T47D (cell line): ENCODE data around the gene SLC49A4.

ENCODE experiments used
- DNase-seq, 2 experiments: peaks; one replicate each; pipeline versions ENCODE4 v3.0.0 to v3.0.0-alpha.2; 2011 to 2012; ENCODE audit warnings: low read depth in 1 of 2, low spot score in 1 of 2
- JUND ChIP-seq: IDR thresholded peaks from 2 replicates; pipeline ENCODE4 v1.6.1; 2012; ENCODE audit warnings: low read depth
- in situ Hi-C: cut with HindIII; loops from 2 replicates; pipeline ENCODE4 v1.10.0; 2016; ENCODE audit warnings: low sequenced_read_pairs, low pct_unique_long_range_greater_than_20kb

Gene SLC49A4

DNA sequence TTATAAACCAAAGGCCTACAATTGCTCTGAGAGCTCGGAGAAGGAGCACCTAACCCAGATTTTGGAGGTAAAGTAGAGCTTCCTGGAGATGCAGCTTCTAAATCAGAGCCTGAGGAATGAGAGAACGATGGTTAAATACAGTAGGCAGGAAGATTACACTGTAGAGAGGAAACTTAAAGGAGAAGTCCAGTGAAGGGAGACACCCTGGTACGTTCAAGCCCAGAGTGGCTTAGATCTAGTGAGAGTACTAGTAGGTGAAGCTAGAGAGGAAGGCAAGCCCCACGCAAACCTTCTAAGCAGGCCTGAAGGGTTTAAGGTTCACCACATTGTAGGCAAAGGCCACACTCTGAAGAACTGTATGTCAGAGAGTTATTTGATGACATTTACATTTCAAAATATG lies 33.4 kb downstream of the SLC49A4 start:
- in situ Hi-C loops: no loop called here

DNA sequence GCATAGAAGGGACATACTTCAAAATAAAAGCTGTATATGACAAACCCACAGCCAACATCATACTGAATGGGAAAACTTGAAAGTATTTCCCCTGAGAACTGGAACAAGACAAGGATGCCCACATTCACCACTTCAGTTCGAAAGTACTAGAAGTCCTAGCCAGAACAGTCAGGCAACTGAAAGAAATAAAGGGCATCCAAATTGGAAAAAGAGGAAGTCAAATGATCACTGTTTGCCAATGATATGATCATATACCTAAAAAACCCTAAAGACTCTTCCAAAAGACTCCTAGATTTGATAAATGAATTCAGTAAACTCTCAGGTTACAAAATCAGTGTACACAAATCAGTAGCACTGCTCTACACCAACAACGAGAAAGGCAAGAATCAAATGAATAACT lies 40.7 kb downstream of the SLC49A4 start:
- no peak for TF ChIP-seq JUND
- no peak for DNase-seq
- in situ Hi-C loops: no loop called here

More for the DNA sequence above, 33.4 kb downstream of the SLC49A4 start:
- TF ChIP-seq JUND: no peak
- DNase-seq: no peak

DNA sequence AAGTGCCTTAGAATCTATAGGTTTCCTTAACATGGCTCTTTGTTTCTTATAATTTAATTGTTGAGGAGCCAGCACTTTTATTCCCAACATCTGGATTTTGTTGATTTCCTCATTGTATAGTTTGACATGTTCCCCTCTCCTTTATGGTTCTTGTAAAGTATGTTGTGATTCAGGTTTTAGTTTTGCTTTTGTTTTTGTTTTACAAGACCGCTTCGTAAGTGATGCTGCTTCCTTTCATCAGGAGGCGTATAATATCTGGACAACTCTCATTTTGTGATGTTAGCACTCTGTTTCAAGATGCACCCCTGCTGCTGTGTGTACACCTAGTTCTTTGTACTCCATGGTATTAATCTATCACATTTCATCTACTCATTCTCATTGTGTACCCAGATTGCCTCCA lies 48.7 kb downstream of the SLC49A4 start:
- TF ChIP-seq JUND: no peak
- in situ Hi-C loops: no loop called here
- no peak for DNase-seq

DNA sequence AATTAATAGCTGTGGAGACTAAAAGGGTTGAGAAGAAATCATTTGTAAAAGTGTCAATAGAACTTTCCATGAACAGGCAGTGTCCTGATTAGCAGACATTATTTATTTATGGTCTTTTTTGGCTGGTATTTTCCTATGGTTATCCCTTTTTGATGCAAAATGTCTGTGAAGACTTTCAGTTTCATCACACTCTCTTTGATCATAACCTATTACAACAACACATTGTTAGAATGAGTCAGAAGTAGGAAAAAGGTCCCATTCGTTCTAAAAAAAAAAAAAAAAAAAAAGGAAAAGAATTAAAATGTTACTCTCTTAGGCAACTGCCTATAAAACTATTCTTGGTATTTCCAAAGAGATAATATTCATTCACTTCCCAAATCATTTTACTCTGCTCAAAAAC lies 62.1 kb downstream of the SLC49A4 start:
- in situ Hi-C loops: no loop called here
- TF ChIP-seq JUND: no peak
- DNase-seq: no peak

DNA sequence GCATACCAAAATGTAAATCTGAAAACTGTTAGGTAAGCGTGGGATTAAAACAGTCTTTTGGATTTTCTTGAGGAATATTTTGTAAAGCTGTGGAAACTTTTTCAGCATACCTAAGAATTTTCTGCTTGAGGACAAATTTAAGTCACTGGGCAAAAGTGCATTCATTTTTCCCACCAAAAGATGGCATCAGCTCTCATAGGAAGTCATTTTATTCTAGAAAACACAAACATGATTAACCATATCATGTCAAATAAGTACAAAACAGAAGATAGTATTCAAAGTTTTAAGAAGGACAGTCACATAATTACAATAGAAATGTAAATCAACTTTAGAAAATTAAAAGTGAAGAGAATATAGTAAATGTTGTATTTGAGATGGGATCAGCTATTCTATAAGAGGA lies 63.5 kb downstream of the SLC49A4 start:
- peak; percentile 7 to 39 for DNase-seq
- TF ChIP-seq JUND: no peak
- in situ Hi-C loops: no loop called here

DNA sequence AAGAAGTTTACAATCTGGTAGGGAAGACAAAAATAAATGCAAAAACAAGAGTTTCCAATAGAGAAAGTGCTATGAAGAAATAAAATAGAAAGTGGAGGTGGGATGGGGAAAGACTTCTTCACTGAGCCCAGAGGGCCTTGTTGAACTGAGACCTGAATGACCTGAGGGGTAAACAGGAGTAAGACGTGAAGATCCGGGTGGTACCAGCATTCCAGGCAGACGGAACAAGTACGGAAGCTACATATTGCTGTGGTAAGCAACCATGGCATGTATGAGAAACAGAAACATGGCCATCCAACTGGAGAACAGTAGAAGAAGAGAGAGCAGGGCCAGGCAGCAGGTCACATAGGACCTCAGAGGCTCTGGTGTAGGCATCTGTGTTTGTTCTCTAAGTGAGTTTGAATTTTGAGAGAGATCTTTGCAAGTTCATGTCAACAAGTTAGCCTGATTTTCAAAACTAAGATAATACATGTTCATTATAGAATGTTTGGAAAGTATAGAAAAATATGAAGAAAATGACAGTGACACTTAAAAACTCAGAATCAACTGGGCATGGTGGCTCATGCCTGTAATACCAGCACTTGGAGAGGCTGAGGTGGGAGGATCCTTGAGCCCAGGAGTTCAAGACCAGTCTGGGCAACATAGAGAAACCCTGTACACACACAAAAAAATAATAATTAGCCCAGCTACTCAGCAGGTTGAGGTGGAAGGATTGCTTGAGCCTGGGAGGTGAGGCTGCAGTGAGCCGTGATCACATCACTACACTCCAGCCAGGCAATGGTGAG lies 64.3 kb downstream of the SLC49A4 start:
- in situ Hi-C loops: no loop called here
- DNase-seq: no peak
- TF ChIP-seq JUND: no peak

DNA sequence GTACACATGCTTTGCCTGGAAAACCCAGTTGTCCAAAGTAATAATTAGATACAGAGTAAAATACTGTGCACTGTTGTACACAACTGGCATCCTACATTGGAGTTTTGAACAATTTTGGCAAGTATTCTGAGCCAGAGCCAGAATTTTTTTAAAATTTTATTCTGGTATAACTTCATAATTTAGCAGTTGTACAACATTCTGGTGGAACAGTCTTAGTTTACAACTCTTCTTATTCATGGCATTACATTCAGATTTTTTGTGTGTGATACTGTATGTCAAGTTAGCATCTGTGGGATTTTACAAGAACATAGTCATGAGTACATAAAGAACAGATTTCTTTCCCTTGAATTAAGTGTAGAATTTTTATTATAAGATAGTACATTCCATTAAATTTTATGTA lies 67.5 kb downstream of the SLC49A4 start:
- in situ Hi-C loops: no loop called here
- no peak for TF ChIP-seq JUND

DNA sequence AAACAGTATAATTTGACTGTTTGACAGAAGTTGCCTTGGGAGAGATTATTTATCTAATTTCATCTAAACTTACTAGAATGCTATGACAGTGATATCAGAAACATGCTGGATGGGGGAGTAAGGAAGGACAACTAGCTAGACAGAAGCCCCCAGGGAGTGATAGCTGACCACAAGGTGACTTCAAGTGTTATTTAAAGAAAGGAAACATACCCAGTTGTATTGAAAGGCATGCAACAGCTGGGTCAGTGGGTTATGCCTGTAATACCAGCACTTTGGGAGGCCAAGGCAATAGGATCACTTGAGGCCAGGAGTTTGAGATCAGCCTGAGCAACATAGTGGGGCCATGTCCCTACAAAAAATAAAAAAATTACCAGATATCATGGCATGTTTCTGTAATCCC lies 69.6 kb downstream of the SLC49A4 start:
- no peak for TF ChIP-seq JUND
- no peak for DNase-seq
- in situ Hi-C loops: no loop called here

More for the DNA sequence above, 67.5 kb downstream of the SLC49A4 start:
- DNase-seq: no peak

DNA sequence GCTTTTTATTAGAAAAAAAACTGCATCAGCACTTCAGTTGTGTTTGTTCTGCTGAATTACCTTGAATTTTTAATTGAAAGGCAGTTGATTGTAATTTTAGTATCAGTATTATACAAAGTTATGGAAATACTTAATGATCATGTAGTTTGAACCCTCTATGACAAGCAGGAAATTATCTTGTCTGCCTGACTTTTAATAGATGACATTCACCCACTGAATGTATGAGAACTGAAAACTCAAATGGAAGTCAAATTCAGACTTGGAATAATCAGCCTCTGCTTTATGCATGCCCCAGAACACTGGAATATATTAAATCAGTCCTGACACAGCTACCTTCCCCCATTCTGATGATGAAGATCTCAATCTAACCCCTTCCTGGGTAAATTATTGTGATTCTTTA lies 73.5 kb downstream of the SLC49A4 start:
- no peak for TF ChIP-seq JUND

DNA sequence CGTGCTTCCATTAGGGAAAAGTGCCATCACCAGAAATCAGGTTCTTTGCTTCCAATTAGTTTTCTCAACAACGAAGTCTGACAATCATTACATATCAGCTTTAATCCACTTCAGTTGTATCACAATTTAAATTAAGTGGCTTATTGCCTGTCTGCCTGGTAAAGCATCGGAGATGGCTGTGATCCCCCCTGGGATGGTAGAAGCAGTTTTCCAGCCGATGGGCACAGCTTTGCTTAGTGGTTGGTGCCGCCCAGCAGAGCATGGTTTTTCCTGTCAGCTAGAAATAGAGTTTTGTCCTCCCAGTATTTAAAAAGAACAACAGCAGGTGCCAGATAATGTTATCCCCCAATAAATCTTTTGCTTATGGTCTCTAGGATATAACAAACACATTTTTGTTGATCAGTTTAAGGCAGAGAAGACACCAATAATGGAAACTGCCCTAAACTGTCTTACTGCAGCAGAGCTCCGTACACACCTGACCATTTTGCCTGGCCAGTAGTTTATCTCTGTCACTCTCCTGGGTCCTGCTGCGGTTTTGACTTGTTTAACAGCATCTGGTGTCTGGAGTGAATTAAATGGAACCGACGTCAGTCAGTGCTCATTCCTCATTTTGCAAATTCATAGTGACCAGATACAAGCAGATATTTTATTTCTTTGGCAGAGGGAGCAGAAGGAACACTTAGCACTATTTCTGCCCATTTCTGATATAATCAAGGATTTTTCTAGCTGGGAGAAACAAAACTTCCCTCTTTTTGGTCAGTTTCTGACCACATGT lies 79.1 kb downstream of the SLC49A4 start:
- DNase-seq: no peak
- in situ Hi-C loops: no loop called here
- TF ChIP-seq JUND: no peak

More for the DNA sequence above, 73.5 kb downstream of the SLC49A4 start:
- in situ Hi-C loops: no loop called here
- DNase-seq: no peak

DNA sequence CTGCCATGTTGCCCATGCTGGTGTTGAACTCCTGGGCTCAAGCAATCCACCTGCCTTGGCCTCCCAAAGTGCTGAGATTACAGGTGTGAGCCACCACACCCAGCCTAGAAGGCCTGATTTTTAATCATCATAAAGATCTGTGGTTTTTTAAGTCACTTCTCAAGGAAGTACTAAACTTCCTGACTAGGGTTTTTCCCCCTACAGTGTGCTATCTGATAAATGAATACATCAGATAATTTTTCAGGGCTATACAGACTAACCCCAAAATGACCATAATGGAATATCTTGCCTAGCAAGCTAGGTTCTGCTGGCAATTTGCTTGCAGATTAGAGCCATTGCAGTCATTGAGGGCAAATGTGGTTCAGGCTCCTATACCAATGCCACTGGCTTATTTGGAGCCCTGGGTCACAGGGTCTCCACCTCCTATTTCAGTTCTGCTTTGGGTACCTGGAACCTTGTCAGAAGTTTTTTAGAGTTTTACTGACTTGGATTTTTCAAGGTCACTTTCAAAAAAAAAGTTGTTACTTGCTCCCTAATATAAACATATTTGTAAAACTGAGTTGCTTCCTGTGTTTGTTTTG lies 80.8 kb downstream of the SLC49A4 start:
- in situ Hi-C loops: no loop called here
- TF ChIP-seq JUND: no peak
- DNase-seq: no peak

DNA sequence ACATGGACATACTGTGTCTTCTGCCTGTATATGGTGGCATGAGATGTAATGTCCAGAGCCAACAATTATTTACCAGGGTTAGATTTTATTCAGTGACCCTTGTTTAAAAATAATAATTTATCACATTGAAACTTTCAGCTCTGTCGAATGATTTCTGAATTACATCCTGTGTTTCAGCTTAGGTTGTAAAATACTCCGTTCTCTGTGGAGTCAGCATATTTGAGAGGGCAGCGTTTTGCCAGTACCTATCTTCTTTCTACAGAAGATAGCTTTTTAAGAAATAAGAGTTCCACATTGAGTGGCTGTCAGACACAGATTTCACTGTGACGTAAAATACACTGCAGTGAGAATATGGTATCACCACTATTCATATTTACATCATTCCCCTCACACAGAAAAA lies 85.3 kb downstream of the SLC49A4 start:
- no peak for DNase-seq
- in situ Hi-C loops: no loop called here
- no peak for TF ChIP-seq JUND

DNA sequence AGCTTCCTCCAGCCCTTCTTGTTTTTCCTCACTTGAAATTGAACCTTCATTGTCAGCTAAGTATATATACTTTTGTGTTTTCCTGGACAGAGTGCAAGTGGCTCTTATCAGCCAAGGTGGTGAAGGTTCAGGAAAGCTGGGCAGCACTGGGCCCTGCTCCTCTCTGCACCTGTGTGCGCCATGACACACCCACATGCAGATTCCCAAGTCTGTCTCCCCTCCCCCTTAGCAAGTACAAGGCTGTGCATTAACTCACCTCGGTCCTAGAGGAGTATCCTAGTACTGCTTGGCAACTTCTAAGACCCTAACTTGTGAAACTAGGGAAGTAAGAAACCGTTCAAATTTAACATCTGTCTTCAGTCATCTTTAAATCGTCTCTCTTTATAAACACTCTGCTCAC lies 85.8 kb downstream of the SLC49A4 start:
- in situ Hi-C loops: no loop called here
- no peak for TF ChIP-seq JUND
- DNase-seq: no peak
